ENCODE data around the gene MTMR3.

MTMR3 gene

GRCh38 chr22:29917052-29917902, 34.3 kb downstream of the MTMR3 start:
- DNase-seq: no peak

GRCh38 chr22:29925402-29925801, 42.4 kb downstream of the MTMR3 start:
- DNase-seq: no peak

DNA sequence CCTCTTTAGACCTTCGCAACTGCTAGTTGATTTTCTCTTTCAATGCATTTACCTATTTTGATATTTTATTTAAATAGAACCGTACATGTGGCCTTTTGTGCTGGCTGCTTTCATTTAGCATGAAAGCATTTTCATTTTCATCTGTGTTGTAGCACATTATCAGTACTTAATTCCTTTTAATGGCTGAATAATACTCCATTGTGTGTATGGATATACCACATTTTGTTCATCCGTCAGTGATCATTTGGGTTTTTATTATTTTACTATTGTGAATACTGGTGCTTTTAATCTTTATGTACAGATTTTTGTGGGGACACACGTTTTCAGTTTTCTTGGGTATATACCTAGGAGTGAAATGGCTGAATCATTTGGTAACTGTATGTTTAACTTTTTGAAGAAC, 43.1 kb downstream of the MTMR3 start:
- DNase-seq: no peak

- DNase-seq: no peak
Observed at GRCh38 chr22:29932136-29932535, 49.2 kb downstream of the MTMR3 start.

GRCh38 chr22:29933619-29934018, 50.6 kb downstream of the MTMR3 start:
- DNase-seq: no peak

DNA sequence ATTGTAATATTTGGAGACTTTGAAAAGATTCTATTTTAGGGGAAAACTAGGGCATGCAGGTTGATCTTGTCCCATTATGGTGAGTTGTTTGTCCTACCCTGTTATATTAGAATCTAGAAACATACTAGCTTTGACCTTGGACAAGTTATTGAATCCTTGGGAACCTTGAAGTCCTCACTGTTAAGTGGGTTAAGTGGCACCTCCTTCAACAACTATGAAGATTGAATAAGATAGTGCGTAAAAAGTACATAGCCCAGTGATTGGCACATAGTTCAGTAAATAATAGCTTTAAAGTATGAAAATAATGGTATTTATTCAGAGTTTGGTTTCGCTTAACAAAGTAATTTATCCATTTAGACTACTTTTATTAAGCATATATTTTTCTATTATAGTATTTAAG, 51.6 kb downstream of the MTMR3 start:
- DNase-seq: no peak

DNA sequence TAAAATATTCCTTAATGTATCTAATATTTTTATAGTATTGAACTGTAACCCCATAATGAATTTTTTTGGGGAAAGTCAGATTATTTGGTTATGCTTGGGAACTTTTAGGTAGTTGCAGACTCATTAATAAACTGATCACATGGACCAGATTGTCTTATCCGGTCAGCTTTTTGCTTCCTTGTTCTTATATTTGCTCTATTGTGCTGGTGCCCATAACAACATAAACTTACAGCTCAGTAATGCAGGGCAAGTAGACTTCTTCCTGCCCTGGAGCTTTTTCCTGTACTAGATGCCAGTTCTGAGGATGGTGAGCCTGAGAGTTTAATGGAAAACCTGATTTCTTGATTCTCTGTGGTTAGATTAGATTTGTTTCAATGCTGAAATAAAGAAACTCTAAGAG, 53.2 kb downstream of the MTMR3 start:
- DNase-seq: no peak

DNA sequence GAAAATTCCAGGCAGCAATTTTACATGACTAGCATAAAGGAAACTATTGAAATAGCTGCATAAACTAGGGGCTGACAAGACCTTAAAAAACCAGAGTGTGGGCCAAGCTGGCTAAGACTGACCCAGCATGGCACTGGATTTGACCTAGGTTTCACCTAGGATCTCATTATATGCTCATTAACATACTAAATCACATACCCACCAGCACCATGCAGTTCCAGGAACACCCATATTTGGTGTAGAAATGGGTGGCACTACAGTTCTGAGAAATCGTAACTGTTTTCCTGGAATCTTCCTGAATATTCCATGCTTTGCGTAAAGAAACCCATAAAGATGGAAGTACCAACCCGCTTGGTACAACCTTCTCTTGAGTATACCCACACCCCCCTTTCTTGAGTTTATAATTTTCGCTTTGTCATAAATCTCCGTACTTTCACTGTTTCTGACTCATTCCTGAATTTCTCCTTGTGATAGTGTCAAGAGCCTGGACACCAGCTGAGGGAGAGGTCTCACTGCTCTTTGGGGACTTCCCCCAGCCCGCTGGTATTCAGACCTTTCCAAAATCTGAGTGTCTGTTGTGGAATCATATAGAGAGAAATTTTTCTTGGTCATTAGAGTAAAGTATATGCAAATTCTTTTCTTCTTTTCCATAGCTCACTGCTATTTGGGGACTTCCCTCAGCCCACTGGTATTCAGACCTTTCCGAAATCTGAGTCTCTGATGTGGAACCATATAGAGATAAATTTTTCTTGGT, 55.1 kb downstream of the MTMR3 start:
- DNase-seq: no peak

- no peak for DNase-seq
Observed at GRCh38 chr22:29940526-29940925, 57.6 kb downstream of the MTMR3 start.

- no peak for DNase-seq
Observed at GRCh38 chr22:29944339-29944738, 61.4 kb downstream of the MTMR3 start.

DNA sequence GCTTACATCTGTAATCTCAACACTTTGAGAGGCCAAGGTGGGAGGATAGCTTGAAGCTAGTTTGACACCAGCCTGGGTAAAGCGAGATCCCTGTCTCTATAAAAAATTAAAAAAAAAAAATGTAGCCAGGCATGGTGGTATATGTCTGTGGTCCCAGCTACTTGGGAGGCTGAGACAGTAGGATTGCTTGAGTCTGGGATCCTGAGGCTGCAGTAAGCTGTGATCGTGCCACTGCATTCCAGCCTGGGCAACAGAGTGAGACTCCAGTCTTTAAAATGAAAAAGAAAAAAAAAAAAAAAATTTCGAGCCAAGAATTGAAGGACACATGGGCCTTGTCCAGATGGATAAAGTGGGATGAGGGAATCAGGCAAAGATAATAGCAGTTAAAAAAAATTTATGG, 62.5 kb downstream of the MTMR3 start:
- DNase-seq: no peak

GRCh38 chr22:29946220-29946619, 63.2 kb downstream of the MTMR3 start:
- no peak for DNase-seq

DNA sequence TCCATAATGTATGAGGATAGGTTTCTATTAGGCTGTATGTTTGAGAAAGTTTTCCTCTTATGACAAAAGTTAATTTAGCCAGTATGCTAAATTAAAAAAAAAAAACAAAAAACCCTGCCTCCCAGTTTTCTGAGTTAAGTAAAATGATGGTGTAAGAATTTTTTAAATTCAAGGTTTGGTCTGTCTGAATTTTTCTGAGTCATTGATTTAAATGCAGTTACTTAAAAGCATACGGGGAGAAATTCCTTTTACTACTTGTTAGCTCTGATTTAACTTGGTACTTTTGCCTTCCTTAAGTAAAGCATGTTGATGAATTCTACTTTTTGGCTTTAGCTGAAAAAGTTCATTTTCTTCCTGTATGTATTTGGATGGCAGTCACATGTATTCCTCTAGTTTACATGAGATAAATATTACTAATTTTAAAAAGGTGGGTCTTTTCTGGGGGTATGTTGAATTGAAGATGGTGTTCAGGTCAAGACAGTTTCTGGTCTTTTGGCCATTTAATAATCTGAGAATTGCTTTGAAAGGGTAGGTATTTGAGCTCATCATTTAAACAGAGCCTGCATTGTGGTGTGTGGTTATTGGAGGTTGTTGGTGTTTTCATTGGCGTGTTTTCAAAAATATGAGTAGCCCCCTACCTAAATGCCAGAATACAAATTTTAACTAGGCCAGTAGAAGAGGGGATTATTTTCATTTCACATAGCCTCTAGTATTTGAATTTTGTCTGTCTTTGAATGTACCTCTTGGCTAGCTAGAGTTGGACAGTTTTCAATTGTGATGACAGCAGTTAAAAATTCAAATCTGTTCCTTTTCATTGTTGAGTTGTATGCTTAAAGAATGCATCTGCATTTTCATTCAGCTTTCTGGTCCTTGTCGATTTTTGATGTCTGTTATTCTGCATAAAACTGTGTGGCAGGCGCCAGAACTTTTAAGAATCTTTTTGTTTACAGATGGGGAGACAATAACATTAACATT, 64.7 kb downstream of the MTMR3 start:
- DNase-seq: no peak

DNA sequence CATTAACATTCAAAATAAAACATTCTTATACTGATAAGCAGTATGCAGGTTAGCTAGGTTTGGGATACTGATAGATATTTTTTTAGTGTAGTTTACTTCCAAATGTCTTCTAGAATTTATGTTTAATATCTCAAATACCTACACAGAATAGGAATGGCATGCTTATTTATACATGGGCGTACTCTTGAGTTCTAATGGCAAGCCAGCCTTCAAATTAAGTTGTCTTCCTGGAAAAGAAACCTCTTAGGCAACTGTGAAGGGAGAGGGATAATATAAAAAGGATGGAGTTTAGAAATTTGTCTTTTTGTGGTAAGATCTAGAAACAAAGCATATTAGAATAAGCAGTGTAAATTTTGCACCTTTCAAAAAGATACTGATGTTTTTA, 65.4 kb downstream of the MTMR3 start:
- DNase-seq: no peak

DNA sequence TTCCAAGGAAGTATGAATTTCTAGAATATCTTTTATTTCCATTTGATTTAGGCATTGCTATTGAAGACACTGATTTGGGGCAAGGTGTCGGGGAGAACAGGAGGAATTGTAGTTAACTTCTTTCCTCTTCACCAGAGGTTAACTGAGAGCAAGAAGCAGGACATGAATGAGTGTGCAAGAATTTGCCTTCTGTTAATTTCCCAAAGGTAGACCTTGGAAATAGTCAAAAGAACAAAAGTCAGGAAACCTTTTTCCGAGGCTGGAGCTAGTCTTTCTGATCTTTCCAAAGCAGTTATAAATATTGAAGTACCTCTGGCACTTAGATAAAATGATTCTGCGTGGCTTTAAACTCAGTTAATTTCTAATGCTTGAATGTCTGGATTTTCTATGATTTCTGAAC, 66.9 kb downstream of the MTMR3 start:
- no peak for DNase-seq

DNA sequence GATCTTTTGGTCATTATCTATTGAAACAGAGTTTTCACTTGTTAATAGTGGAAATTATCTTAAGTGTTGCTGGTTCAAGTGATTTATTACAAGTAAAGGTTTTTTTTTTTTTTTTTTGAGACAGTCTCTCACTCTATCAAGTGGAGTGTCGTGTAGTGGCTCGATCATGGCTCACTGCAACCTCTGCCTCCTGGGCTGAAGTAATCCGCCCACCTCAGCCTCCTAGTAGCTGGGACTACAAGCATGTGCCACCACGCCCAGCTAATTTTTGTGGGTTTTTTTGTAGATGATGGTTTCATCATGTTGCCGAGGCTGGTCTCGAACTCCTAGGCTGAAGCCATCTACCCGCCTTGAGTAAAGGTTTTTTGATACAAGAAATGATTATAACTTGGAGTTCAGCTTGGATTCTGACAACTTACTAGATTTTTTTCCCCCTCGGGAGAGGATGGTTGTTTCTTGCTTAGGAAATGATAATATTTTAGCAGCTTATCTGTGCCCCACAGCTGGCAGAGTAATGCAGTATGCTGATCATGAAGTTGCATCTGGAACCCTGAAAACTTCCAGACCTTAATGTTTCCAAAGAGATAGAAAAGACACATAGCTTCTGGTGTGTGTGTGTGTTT, 68.9 kb downstream of the MTMR3 start:
- no peak for DNase-seq

DNA sequence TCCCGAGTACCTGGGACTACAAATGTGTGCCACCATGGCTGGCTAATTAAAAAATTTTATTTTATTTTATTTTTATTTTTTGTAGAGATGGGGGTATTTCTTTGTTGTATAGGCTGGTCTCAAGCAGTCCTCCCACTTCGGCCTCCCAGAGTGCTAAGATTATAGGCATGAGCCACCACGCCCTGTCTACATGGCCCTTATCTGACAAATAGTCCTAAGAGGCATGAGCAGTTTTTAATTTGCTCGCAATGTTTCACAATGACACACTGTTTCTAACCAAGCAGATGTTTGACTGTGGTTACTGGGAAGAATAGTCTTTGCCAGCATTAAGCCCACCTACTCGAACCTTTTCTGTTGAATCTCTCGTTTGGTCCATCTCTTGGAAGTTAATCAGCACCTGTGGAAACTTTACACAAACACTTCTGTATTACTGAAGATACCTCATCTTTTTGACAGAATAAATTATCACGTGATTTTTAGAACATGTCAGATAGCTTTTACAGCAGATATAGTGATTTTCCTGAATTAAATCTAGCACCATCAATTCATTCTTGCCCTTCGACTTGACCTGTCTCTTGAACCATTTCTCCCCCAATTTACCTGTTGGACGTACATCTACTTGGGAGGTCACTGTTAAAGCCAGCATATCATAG, 71.4 kb downstream of the MTMR3 start:
- no peak for DNase-seq

GRCh38 chr22:29956680-29957079, 73.7 kb downstream of the MTMR3 start:
- no peak for DNase-seq

DNA sequence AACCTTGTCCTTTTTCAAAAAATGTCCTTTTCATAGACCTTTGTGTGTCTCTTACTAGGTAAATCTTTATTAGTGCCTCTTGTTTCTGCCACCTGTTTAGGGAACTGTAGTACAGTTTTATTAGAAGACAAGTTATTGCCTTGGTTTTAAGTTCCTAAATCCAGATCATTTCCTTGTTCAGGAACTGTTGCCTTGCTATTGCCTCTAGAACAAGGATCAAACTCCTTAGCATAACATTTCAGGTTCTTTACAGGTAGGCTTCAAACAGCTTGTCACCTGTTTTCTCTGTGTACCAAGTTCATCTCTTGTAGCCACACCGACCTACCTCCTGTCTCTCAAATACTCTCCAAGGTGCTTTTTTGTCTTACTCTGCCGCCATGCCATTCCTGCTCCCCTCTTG, 75.2 kb downstream of the MTMR3 start:
- no peak for DNase-seq

DNA sequence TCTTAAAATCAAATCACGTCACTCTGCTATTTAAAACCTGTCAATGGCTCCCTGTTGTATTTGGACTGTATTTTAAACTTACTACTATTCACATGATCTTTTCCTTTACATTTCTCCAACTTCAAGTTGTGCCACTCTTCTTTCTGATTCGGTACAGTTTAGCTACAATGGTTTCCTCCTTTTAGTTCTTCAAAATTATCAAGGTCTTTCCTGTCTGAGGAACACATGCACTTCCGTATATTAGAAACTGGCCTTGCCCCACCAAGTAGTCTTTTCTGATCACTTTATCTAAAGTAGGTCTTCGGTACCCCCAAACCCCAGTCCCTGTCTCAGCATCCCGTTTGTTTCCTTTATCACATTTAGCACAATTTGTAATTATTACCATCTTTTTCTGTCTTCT, 81.8 kb downstream of the MTMR3 start:
- DNase-seq: no peak

DNA sequence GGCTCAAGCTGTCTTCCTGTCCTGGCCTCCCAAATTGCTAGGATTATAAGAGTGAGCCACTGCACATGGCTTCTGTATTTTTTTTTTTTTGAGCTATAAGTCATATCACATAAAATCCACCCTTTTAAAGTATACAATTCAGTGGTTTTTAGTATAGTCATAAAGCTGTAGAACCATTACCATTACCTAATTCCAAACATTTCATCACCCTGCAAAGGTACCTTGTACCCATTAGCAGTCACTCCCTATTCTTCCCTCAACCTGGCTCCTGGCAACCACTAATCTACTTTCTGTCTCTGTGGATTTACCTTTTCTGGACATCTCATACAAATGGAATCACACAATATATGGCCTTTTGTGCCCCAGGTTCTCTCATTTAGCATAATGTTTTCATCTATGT, 84.5 kb downstream of the MTMR3 start:
- no peak for DNase-seq

DNA sequence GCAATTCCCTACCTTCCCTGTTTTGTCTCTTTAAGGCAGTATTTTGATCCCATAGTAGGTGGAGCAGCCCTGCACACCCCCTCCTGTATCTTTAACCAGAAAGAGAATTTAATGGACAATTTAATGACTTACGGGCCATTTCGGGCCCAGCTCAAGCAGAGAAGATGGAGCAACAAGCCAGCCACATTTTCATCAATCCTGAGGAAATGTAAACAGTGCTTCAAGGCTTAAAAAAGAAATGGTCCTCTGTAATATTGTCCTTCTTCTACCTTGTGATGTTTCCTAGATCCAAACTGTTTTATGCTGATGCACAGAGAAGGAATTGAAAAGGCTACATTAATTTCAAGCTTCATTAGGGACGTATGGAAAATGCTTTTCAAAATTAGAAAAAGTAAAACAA, 88.6 kb downstream of the MTMR3 start:
- no peak for DNase-seq
